Middle frontal gyrus (tissue), 1 donor: Measurements from ENCODE around the gene ZNF783.
"Not testable (repeated sequence)": the region's sequence is repeated elsewhere in the genome, so short reads cannot be mapped to it uniquely, and the experiment has no call there.

ENCODE experiments used
- DNase-seq: peaks from one replicate; pipeline ENCODE4 v3.0.0-alpha.2; 2015; ENCODE audit warnings: low spot score; ENCODE audit errors: extremely low spot score

The ZNF783 gene

DNA sequence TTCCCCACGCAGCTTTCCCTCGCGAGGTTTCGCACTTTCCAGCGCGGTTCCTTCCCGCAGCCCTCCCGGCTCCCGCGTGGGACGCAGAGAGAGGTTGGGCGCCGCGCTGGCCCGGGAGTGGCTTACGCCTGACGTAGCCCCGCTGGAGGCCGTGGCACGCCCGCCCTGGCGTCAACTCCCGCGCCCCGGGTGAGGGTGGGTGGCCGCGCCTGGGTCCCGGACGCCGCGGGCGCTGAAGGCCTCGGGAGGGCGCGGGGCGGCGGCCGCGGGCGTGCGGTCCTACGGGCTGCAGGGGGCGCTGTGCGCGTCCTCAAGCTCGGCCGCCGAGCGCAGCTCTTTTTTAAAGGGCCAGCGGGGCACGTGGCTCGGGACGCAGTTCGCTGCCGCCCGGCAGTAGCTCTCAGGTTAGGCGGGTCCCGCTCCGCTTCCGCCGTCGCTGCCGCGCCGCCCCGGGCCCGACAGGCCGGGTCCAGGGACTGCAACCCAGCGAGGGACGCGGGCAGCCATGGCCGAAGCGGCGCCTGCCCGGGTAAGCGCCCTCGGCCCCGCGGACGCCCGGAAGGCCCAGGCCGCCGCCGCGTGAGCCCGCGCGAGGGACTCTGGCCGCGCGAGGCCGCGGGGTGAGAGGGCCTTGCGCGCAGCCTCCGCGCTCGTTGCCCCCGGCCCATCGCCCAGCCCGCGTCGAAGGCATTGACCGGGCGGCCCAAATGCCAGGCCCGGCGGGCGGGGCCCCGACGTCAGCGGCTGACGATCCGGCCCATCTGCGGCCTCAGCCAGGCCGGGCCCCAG is at the start of gene ZNF783:
Gene ZNF783 (plus strand): TSS at position 368 of the 789 bp plus-strand sequence. CDS start 138 bp downstream, at position 506.
- peak; percentile 77 for DNase-seq

DNA sequence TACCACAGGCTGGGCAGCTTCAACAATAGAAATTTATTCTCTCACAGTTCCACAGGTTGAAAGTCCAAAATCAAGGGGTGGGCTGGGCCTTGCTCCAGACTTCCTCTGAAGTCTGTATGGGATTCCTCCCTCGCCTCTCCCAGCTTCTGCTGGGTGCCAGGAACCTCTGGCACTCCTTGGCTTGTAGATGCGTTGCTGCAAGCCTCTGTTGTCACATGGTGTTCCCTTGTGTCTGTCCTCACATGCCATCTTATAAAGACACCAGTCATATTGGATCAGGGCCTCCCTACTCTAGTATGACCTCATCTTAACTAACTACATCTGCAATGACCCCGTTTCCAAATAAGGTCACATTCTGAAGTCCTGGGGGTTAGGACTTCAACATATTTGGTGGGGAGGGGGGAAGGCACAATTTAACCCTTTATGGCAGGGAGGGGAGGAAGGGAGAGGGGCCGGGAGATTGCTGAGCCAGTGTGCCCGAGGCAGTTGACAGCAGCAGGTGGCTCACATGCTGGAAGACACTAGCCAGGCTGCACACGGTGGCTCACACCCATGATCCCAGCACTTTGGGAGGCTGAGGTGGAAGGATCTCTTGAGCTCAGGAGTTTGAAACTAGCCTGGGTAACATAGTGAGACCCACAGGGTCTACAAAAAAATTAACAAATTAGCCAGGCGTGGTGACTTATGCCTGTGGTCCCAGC is 47.8 kb upstream of the ZNF783 start:
- no peak for DNase-seq

DNA sequence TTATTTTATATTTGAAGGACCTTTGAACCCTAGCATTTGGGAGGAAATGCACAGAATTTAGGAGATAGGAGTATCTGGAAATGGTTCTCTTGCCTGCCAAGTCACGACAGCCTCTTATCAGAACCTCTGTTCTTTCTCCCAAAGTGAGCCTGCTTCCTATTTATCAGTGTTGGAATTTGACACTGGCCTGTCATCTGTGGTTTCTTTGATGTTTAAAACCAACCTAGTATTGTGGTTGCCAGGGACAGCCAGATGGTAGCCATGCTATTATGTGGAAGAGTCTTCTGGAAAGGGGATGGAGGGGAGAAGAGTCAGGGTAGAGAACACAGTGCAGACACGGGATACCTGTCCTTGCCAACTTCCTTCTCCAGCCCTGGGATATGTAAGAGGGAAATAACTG is 45.6 kb upstream of the ZNF783 start:
- DNase-seq = no peak

DNA sequence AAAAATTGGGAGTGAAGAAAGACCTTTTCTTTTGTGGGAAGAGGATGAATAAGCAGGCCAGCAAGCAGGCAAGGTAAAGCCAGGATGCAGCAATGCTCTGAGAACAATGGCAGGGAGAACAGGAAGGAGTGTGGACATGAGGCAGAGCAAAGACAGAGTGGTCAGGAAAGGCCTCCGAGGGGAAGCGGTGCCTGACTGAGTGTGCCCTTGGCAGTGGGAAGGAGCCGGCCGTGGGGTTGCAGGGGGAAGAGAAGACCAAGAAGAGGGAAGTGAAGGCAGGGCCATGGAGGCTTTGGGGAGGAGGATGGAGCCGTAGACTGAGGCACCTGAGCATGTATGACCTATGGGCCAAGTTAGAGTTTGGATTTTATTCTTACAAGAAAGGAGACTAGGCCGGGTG is 44.4 kb upstream of the ZNF783 start:
- no peak for DNase-seq

- no peak for DNase-seq
Measured at GRCh38 chr7:149218469-149219420, 43.3 kb upstream of the ZNF783 start.

GRCh38 chr7:149220534-149220933 is 41.5 kb upstream of the ZNF783 start:
- no peak for DNase-seq

DNA sequence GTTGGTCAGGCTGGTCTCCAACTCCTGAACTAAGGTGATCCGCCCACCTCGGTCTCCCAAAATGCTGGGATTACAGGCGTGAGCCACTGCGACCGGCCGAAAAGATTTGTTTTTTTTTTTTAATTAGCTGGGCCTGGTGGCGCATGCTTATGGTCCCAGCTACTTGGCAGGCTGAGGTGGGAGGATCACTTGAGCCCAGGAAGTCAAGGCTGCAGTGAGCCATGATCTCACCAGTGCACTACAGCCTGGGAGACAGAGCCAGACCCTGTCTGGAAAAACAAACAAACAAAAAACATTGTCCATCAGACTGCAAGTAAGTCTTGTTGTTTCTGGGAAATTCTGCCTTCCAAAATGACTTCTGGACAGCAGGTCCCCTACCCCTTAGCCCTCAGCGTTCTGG is 38.8 kb upstream of the ZNF783 start:
- no peak for DNase-seq

DNA sequence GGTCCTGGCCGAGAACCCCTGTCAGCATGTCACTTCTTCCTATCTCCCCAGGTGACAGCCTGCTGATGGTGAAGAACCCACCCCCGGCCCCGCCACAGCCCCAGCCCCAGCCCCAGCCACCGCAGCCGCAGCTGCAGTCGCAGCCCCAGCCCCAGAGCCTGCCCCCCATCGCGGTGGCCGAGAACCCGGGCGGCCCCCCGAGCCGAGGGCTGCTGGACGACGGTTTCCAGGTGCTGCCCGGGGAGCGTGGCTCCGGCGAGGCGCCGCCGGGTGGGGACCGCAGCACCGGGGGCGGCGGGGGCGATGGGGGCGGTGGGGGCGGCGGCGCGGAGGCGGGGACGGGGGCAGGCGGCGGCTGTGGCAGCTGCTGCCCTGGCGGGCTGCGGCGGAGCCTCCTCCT is 38.2 kb upstream of the ZNF783 start:
- DNase-seq = no peak

DNA sequence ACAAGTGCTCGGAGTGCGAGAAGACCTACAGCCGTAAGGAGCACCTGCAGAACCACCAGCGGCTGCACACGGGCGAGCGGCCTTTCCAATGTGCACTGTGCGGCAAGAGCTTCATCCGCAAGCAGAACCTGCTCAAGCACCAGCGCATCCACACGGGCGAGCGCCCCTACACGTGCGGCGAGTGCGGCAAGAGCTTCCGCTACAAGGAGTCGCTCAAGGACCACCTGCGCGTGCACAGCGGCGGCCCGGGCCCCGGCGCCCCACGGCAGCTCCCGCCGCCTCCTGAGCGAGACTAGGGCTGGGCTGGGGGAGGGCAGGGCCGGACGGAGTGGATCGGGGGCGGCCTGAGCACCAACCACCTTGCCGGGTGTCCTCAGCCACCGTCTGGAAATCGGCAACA is 37.6 kb upstream of the ZNF783 start:
- DNase-seq = no peak

DNA sequence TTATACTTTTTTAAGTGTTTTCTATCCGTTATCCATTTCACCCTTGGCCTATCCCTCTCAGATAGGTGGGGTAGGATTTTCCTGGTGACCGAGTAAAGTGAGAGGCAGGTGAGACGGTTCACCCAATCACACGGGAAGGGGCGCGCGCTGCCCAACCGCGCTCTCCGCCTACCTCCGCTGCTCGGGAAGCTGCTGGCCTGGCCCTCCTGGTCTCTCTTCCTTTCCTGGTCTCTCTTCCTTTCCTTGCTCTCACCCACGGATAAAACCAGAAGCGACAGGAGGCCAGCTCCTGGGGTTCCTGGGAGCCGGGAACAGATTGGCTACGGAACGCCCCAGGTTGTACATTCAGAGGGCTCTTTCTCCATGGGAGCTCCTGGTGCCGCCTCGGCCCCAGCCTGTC is 36.9 kb upstream of the ZNF783 start:
- DNase-seq = no peak

DNA sequence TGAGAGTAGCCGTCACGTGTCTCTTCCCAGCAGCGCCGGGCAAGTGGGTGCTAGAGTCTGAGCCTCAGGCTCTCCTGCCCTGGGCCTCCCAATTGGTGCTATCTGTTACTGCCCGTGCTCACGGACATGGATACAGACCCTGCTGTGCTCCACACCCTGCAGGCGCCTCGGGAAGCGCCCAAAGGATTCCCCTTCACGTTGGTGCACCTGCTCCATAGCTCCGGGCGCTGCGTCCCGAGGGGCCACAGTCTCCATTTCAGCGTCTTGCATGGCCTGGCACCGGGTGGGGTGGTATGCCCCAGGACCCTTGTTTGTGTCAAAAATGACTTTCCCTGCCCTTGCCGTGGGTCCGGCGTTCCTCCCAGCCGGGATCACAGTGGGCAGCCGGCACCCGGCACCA is 36.3 kb upstream of the ZNF783 start:
- no peak for DNase-seq

GRCh38 chr7:149226366-149226765 is 35.6 kb upstream of the ZNF783 start:
- not testable (repeated sequence) for DNase-seq

DNA sequence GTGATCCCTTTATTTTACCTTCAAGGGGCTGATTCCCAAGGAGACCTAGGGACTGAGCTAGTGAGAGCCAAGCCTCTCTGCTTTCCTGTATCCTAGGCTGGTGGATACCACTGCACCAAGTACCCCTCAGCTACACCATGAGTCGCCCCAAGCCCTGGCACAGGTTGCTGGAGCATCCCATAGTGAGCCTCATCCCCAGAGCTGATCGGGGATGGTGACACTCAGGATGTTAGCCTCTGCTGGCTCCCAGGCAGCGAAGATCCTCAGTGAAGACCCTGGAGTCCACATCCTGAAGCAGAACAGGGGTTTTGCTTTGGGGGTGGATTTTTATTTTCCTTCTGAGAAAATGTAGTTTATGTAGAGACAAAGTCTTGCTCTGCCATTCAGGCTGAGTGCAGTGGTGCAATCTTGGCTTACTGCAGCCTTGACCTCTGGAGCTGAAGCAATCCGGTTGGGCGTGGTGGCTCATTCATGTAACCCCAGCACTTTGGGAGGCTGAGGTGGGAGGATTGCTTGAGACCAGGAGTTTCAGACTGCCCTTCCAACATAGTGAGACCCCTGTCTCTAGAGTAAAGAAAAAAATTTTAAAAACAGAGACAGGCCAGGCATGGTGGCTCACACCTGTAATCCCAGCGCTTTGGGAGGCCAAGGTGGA is 35.0 kb upstream of the ZNF783 start:
- no peak for DNase-seq

- no peak for DNase-seq
Measured at GRCh38 chr7:149228831-149229471, 33.0 kb upstream of the ZNF783 start.

GRCh38 chr7:149229526-149229925 is 32.5 kb upstream of the ZNF783 start:
- no peak for DNase-seq

- no peak for DNase-seq
Measured at GRCh38 chr7:149232362-149232761, 29.6 kb upstream of the ZNF783 start.

- DNase-seq = not testable (repeated sequence)
Measured at GRCh38 chr7:149233655-149234204, 28.3 kb upstream of the ZNF783 start.

DNA sequence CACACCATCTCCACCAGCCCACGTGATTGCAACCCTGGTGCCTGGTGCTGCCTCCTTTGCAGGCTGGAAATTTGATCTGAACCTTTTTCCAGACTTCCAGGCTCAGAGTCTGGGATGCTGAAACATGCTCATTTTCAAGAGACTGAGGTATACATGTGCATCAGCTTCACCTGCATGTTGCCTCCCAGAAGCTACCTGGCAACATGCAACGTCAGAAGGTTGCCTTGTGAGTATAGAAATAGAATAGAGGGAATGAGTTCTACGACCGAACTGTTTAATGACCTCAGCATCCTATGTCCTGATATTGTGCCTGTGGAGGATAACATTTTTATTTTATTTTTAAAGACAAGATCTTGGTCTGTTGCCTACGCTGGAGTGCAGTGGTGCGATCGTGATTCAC is 24.5 kb upstream of the ZNF783 start:
- no peak for DNase-seq

GRCh38 chr7:149238051-149238450 is 23.9 kb upstream of the ZNF783 start:
- DNase-seq = no peak
